Neuronal stem cell (in vitro differentiated cells): Measurements from ENCODE around the gene OR13J1.
"Not testable (repeated sequence)": the region's sequence is repeated elsewhere in the genome, so short reads cannot be mapped to it uniquely, and the experiment has no call there.

Source experiments
- DNase-seq: peaks from one replicate; pipeline ENCODE4 v3.0.0-alpha.2; 2013; ENCODE audit warnings: low spot score
- H2AFZ ChIP-seq: one replicate; pipeline ENCODE4 v1.6.1; 2013; ENCODE audit warnings: mild to moderate bottlenecking, low read length, inconsistent platforms
- H2AK5ac ChIP-seq: 2 replicates; pipeline ENCODE4 v1.6.1; 2013; ENCODE audit warnings: low read depth, mild to moderate bottlenecking, inconsistent platforms, low read length, moderate library complexity, mixed read lengths
- H2BK120ac ChIP-seq: 2 replicates; pipeline ENCODE4 v1.6.1; 2013; ENCODE audit warnings: low read depth, mild to moderate bottlenecking, inconsistent platforms, low read length, moderate library complexity, mixed read lengths
- H2BK12ac ChIP-seq: one replicate; pipeline ENCODE4 v1.6.1; 2013; ENCODE audit warnings: low read length, inconsistent platforms
- H2BK15ac ChIP-seq: 2 replicates; pipeline ENCODE4 v1.6.1; 2013; ENCODE audit warnings: mild to moderate bottlenecking, low read length, inconsistent platforms, mixed read lengths
- H2BK5ac ChIP-seq: one replicate; pipeline ENCODE4 v1.6.1; 2013; ENCODE audit warnings: inconsistent platforms, mild to moderate bottlenecking, low read length, moderate library complexity
- H3K14ac ChIP-seq: one replicate; pipeline ENCODE4 v1.6.1; 2013; ENCODE audit warnings: low read length, inconsistent platforms
- H3K18ac ChIP-seq: 2 replicates; pipeline ENCODE4 v1.6.1; 2013; ENCODE audit warnings: low read length, inconsistent platforms
- H3K23ac ChIP-seq: 2 replicates; pipeline ENCODE4 v1.6.1; 2013; ENCODE audit warnings: low read depth, mild to moderate bottlenecking, mixed read lengths, low read length, inconsistent platforms; ENCODE audit not compliant: poor library complexity
- H3K27ac ChIP-seq: replicated peaks from 3 replicates; pipeline ENCODE4 v1.5.1; 2013; ENCODE audit warnings: low read length, inconsistent platforms
- H3K27me3 ChIP-seq, 3 experiments: 2 replicates each; pipeline ENCODE4 v1.6.1; 2013; ENCODE audit warnings: low read length in 3 of 3, mild to moderate bottlenecking in 2 of 3, inconsistent platforms in 1 of 3, low read depth in 1 of 3, mixed read lengths in 1 of 3, moderate library complexity in 1 of 3; ENCODE audit not compliant: control insufficient read depth in 3 of 3, insufficient read depth in 3 of 3
- H3K36me3 ChIP-seq, 2 donors: replicated peaks in 1 of 2; 2 replicates each; pipeline ENCODE4 v1.6.1; 2013; ENCODE audit warnings: low read length in 2 of 2; ENCODE audit not compliant: control insufficient read depth in 2 of 2, insufficient read depth in 2 of 2
- H3K4ac ChIP-seq: 2 replicates; pipeline ENCODE4 v1.6.1; 2013; ENCODE audit warnings: inconsistent platforms, mild to moderate bottlenecking, low read length, moderate library complexity
- H3K4me1 ChIP-seq, 2 donors: 1 replicate in 1 of 2; 2 replicates in 1 of 2; pipeline ENCODE4 v1.6.1; 2013; ENCODE audit warnings: low read length in 2 of 2, low read depth in 1 of 2; ENCODE audit not compliant: control insufficient read depth in 2 of 2, insufficient read depth in 1 of 2
- H3K4me2 ChIP-seq: one replicate; pipeline ENCODE4 v1.6.1; 2013; ENCODE audit warnings: mild to moderate bottlenecking, low read length, inconsistent platforms; ENCODE audit not compliant: insufficient read depth, poor library complexity, severe bottlenecking
- H3K4me3 ChIP-seq, 2 donors: 2 replicates each; pipeline ENCODE4 v1.5.1; 2013; ENCODE audit warnings: low read length in 2 of 2, mild to moderate bottlenecking in 2 of 2, inconsistent platforms in 1 of 2, moderate library complexity in 1 of 2
- H3K79me1 ChIP-seq: one replicate; pipeline ENCODE4 v1.6.1; 2013; ENCODE audit warnings: low read depth, mild to moderate bottlenecking, inconsistent platforms, low read length, moderate library complexity
- H3K9ac ChIP-seq: one replicate; pipeline ENCODE4 v1.6.1; 2013; ENCODE audit warnings: mild to moderate bottlenecking, low read depth, low read length, inconsistent platforms; ENCODE audit not compliant: poor library complexity
- H3K9me3 ChIP-seq, 2 donors: replicated peaks in 1 of 2; 2 replicates each; pipeline versions ENCODE3 to v1.6.1; 2013; ENCODE audit warnings: low read length in 2 of 2, mild to moderate bottlenecking in 2 of 2, inconsistent platforms in 1 of 2, low read depth in 1 of 2, mixed read lengths in 1 of 2, moderate library complexity in 1 of 2; ENCODE audit not compliant: control insufficient read depth in 2 of 2, insufficient read depth in 1 of 2
- H4K8ac ChIP-seq: one replicate; pipeline ENCODE4 v1.6.1; 2013; ENCODE audit warnings: low read depth, mild to moderate bottlenecking, inconsistent platforms, low read length, moderate library complexity
- H4K91ac ChIP-seq: one replicate; pipeline ENCODE4 v1.6.1; 2013; ENCODE audit warnings: low read length, low read depth, mild to moderate bottlenecking, inconsistent platforms; ENCODE audit not compliant: poor library complexity
- WGBS, 2 donors: extraction: QIAGEN DNeasy Blood & Tissue Kit; methylation state at CpG; one replicate each; pipeline ENCODE4 v1.1.7; 2013; ENCODE audit warnings: missing lambda C conversion rate in 2 of 2, mixed read lengths in 1 of 2; ENCODE audit not compliant: insufficient read length in 2 of 2, insufficient replicate concordance in 1 of 2; ENCODE audit errors: extremely low coverage in 2 of 2; 5-methylcytosine and 5-hydroxymethylcytosine counted together

Gene OR13J1

GRCh38 chr9:35899021-35899420 lies 28.8 kb upstream of the OR13J1 start:
- H2BK15ac ChIP-seq, result no peak overlapping the region
- H3K18ac ChIP-seq, result no peak overlapping the region
- DNase-seq, result no peak
- H4K91ac ChIP-seq, result no peak overlapping the region
- H2AFZ ChIP-seq, result peak overlapping the region; percentile 8
- H3K4me3 ChIP-seq, result no peak overlapping the region
- no peak overlapping the region for H3K23ac ChIP-seq
- H2AK5ac ChIP-seq, result no peak overlapping the region
- no peak overlapping the region for H3K4me2 ChIP-seq
- H4K8ac ChIP-seq, result no peak overlapping the region
- H3K4me1 ChIP-seq, result no peaks in the 10 kb centered on the region
- no peak overlapping the region for H3K4ac ChIP-seq
- H3K9ac ChIP-seq, result no peak overlapping the region
- no peaks in the 10 kb centered on the region for H3K9me3 ChIP-seq
- H3K14ac ChIP-seq, result no peak overlapping the region
- no peak overlapping the region for H3K27ac ChIP-seq
- WGBS, 2 donors, result no CpG with 5 or more reads among the region's 2 CpGs
- H2BK12ac ChIP-seq, result no peak overlapping the region
- no peaks in the 10 kb centered on the region for H3K36me3 ChIP-seq
- H3K79me1 ChIP-seq, result no peaks in the 10 kb centered on the region
- H3K27me3 ChIP-seq, result peaks cover 0 to 13% (median under 1%) of the 10 kb centered on the region in 3 experiments
- no peak overlapping the region for H2BK5ac ChIP-seq
- no peak overlapping the region for H2BK120ac ChIP-seq

- Histone ChIP-seq H2BK5ac (no peak overlapping the region), H3K9me3 (no peaks in the 10 kb centered on the region), H2BK120ac (no peak overlapping the region), H3K14ac (no peak overlapping the region), H3K18ac (no peak overlapping the region), H4K91ac (no peak overlapping the region), H3K79me1 (no peaks in the 10 kb centered on the region), H2AK5ac (no peak overlapping the region), H3K4me2 (no peak overlapping the region), H3K23ac (no peak overlapping the region), H3K9ac (no peak overlapping the region), H2AFZ (no peak overlapping the region), H2BK12ac (no peak overlapping the region), H3K4me1 (no peaks in the 10 kb centered on the region), H3K36me3 (no peaks in the 10 kb centered on the region), H3K4me3 (no peak overlapping the region), H4K8ac (no peak overlapping the region), H3K27ac (no peak overlapping the region), H3K27me3 (peaks cover 0 to 17% (median 0%) of the 10 kb centered on the region in 3 experiments), H3K4ac (no peak overlapping the region), H2BK15ac (no peak overlapping the region)
- DNase-seq, result no peak
These were observed 28.1 kb upstream of the OR13J1 start for GRCh38 chr9:35898337-35898736.

- H3K27ac ChIP-seq, H3K4me3 ChIP-seq, H3K18ac ChIP-seq, H3K79me1 ChIP-seq, H2BK15ac ChIP-seq, H3K4ac ChIP-seq, H3K14ac ChIP-seq, H2BK120ac ChIP-seq, H3K23ac ChIP-seq, H4K8ac ChIP-seq, H3K9me3 ChIP-seq, H2AFZ ChIP-seq, DNase-seq, H3K4me1 ChIP-seq, H3K36me3 ChIP-seq, H3K4me2 ChIP-seq, H2BK12ac ChIP-seq, H4K91ac ChIP-seq, H2AK5ac ChIP-seq, H2BK5ac ChIP-seq, H3K9ac ChIP-seq: not testable (repeated sequence)
- no CpG with 5 or more reads among the region's 7 CpGs for WGBS, 2 donors
- peaks cover 0 to 19% (median 0%) of the 10 kb centered on the region in 3 experiments for H3K27me3 ChIP-seq
These were observed 27.3 kb upstream of the OR13J1 start for GRCh38 chr9:35897376-35898099.

- Histone ChIP-seq H2AFZ (no peak overlapping the region), H4K91ac (no peak overlapping the region), H2BK15ac (no peak overlapping the region), H3K79me1 (no peaks in the 10 kb centered on the region), H3K4me2 (no peak overlapping the region), H3K4me1 (no peaks in the 10 kb centered on the region), H3K27me3 (peaks cover 0 to 28% (median 0%) of the 10 kb centered on the region in 3 experiments), H2AK5ac (no peak overlapping the region), H3K27ac (no peak overlapping the region), H4K8ac (no peak overlapping the region), H3K14ac (no peak overlapping the region), H3K36me3 (no peaks in the 10 kb centered on the region), H3K23ac (no peak overlapping the region), H3K4ac (no peak overlapping the region), H3K9me3 (no peaks in the 10 kb centered on the region), H2BK120ac (no peak overlapping the region), H3K18ac (no peak overlapping the region), H2BK5ac (no peak overlapping the region), H3K4me3 (no peak overlapping the region), H2BK12ac (no peak overlapping the region), H3K9ac (no peak overlapping the region)
- no peak for DNase-seq
- WGBS, 2 donors, result no CpG with 5 or more reads among the region's 2 CpGs
These were observed 26.4 kb upstream of the OR13J1 start for GRCh38 chr9:35896570-35896969.
